ENCODE data around the gene IL11RA. TPM values are rescaled to one million over a fixed set of nuclear protein-coding genes. Genes with fewer than 3 reads are reported as not detected.

Gene IL11RA
- total and polyA plus RNA-seq, 2 donors (not counting 3 experiments of a cell fraction or from before 2014, with no cell fraction given) = 15.3 to 18.6 TPM

GRCh38 chr9:34611251-34611810, 40.7 kb upstream of the IL11RA start:
- Histone ChIP-seq H3K4me2 (ENCODE audit: insufficient read depth, low read length) (peak overlapping the region; percentile 71), H2AFZ (ENCODE audit: low read depth, low read length) (peak overlapping the region; percentile 96), H3K9me1 (replicated peaks; ENCODE audit: control insufficient read depth, extremely low read depth, insufficient read depth, low read length) (no peaks in the 10 kb centered on the region), H3K4me1 (ENCODE audit: control insufficient read depth, extremely low read depth, insufficient read depth, low read length) (peaks cover 13% of the 10 kb centered on the region), H3K27me3 (ENCODE audit: control insufficient read depth in 2 of 2, insufficient read depth in 2 of 2, low read length in 2 of 2) (no peaks in the 10 kb centered on the region), H3K9me3 (replicated peaks; ENCODE audit: control insufficient read depth, insufficient read depth, low read length) (no peaks in the 10 kb centered on the region), H3K27ac (ENCODE audit: insufficient read depth, low read depth, low read length) (peak overlapping the region; percentile 72), H3K36me3 (ENCODE audit: control insufficient read depth in 2 of 2, extremely low read depth in 1 of 2, insufficient read depth in 2 of 2, low read length in 2 of 2) (peaks cover 0 to 5% of the 10 kb centered on the region in 2 experiments), H3K4me3 (replicated peaks in 1 of 3; ENCODE audit: insufficient read depth in 1 of 3, low read depth in 1 of 3, low read length in 3 of 3) (peak overlapping the region; percentile 41 to 79 (median 77)), H4K20me1 (replicated peaks; ENCODE audit: control insufficient read depth, extremely low read depth, insufficient read depth, low read length) (no peaks in the 10 kb centered on the region), H3K9ac (replicated peaks; ENCODE audit: extremely low read depth, insufficient read depth, low read length) (peak overlapping the region; percentile 93), H3K79me2 (ENCODE audit: control insufficient read depth, insufficient read depth, low read length) (peaks cover 2% of the 10 kb centered on the region)
- no peak for TF ChIP-seq GATA2 (IDR thresholded peaks at IDR 0.05; ENCODE audit: insufficient read depth, insufficient read length, low read depth, low read length)
- no peak for TF ChIP-seq MAX (IDR thresholded peaks at IDR 0.05; ENCODE audit: insufficient read depth, insufficient read length)
- no peak for TF ChIP-seq POLR2A (IDR thresholded peaks at IDR 0.05; ENCODE audit: low read depth, low read length)
- no peak for TF ChIP-seq FOS (IDR thresholded peaks at IDR 0.05; ENCODE audit: borderline replicate concordance, insufficient read depth, low read length)
- intact Hi-C loops (cut with micrococcal nuclease) = loop anchor here (5.0 kb wide), 1 partner anchor 154 kb away; the partner anchor contains the start of genes DNAI1 and FAM219A
- no peak for FAIRE-seq
- BruUV-seq (replicated peaks) = TSS peak; percentile 47
- ChIA-PET POLR2A (interaction anchor here (1.5 kb wide), 1 partner anchor 24 kb away, joined by 3 read pairs; no protein-coding TSS in a partner anchor), CTCF (interaction anchor here (1.2 to 2.0 kb wide), 2 partner anchors 9 to 22 kb away, joined by 3 to 8 read pairs; partner anchors contain the start of gene DCTN3)
- no peak for DNase-seq (ENCODE audit: low read depth, low spot score)
- dilution Hi-C loops (cut with MboI; ENCODE audit: extremely low pct_ligation_motif_present, low sequenced_read_pairs) = no loop called here
